Inferior parietal cortex (tissue), 1 donor: ENCODE data around the gene TICAM1.

Source experiments
- DNase-seq: peaks from one replicate; pipeline ENCODE4 v3.0.0-alpha.2; 2016; ENCODE audit errors: extremely low spot score

The TICAM1 gene

GRCh38 chr19:4772566-4772965, 58.9 kb downstream of the TICAM1 start:
- DNase-seq, result no peak

- DNase-seq, result peak; percentile 76
These were observed 62.4 kb downstream of the TICAM1 start for GRCh38 chr19:4768934-4769777.
